SU-DHL-6 (cell line): ENCODE data around the gene NUDT11.
"Not testable (repeated sequence)": the region's sequence is repeated elsewhere in the genome, so short reads cannot be mapped to it uniquely, and the experiment has no call there.

Source experiments
- H2AFZ ChIP-seq: fragments of 200-600 bp; sonication (generic); 2 replicates; pipeline ENCODE4 v1.6.1; 2014; ENCODE audit warnings: low read depth, mild to moderate bottlenecking, moderate library complexity, mixed read lengths, antibody characterized with exemption, low read length; ENCODE audit not compliant: severe bottlenecking
- H3F3A ChIP-seq: fragments of 200-600 bp; shearing (Covaris generic); 2 replicates; pipeline ENCODE4 v1.6.0; 2016; ENCODE audit warnings: antibody characterized with exemption, mild to moderate bottlenecking; ENCODE audit not compliant: insufficient read depth
- H3K27ac ChIP-seq: fragments of 200-600 bp; sonication (generic); 2 replicates; pipeline ENCODE4 v1.5.1; 2016; ENCODE audit warnings: low read depth, mild to moderate bottlenecking, low read length, moderate library complexity, mixed read lengths
- H3K27me3 ChIP-seq: fragments of 200-600 bp; sonication (generic), shearing (Covaris generic); 2 replicates; pipeline ENCODE4 v1.6.0; 2014; ENCODE audit warnings: mild to moderate bottlenecking, low read length
- H3K36me3 ChIP-seq: fragments of 200-600 bp; sonication (generic); 2 replicates; pipeline ENCODE4 v1.6.1; 2014; ENCODE audit warnings: mild to moderate bottlenecking, low read length, mixed read lengths
- H3K4me2 ChIP-seq: fragments of 300-600, 200-600 bp; shearing (Covaris generic), sonication (generic); 2 replicates; pipeline ENCODE4 v1.6.0; 2014; ENCODE audit warnings: low read length, low read depth, mild to moderate bottlenecking; ENCODE audit not compliant: poor library complexity, severe bottlenecking
- H3K4me3 ChIP-seq: fragments of 200-600 bp; sonication (generic); 2 replicates; pipeline ENCODE4 v1.5.1; 2014; ENCODE audit warnings: antibody characterized with exemption, low read length, mild to moderate bottlenecking, mixed read lengths; ENCODE audit not compliant: insufficient read depth, poor library complexity, severe bottlenecking
- H3K79me2 ChIP-seq: fragments of 200-600 bp; sonication (generic); 2 replicates; pipeline ENCODE4 v1.6.1; 2014; ENCODE audit warnings: mild to moderate bottlenecking, low read length, moderate library complexity; ENCODE audit not compliant: insufficient read depth
- H3K9ac ChIP-seq: fragments of 200-600 bp; sonication (generic); 2 replicates; pipeline ENCODE4 v1.7.0; 2014; ENCODE audit warnings: mild to moderate bottlenecking, low read length
- H3K9me2 ChIP-seq: fragments of 200-600 bp; sonication (generic); replicated peaks from 2 replicates; pipeline ENCODE4 v1.6.1; 2014; ENCODE audit warnings: low read length; ENCODE audit not compliant: insufficient read depth
- H3K9me3 ChIP-seq: fragments of 200-600 bp; sonication (generic); 2 replicates; pipeline ENCODE4 v1.6.1; 2014; ENCODE audit warnings: low read length, mixed read lengths; ENCODE audit not compliant: insufficient read depth
- H4K20me1 ChIP-seq: fragments of 200-600 bp; sonication (generic); 2 replicates; pipeline ENCODE4 v1.6.1; 2014; ENCODE audit warnings: low read depth, mild to moderate bottlenecking, antibody characterized with exemption, low read length, moderate library complexity, mixed read lengths
- EZH2phosphoT487 ChIP-seq: fragments of 200-600 bp; sonication (generic), shearing (Covaris generic); conservative IDR thresholded peaks from 2 replicates; pipeline ENCODE4 v1.6.1; 2018; ENCODE audit warnings: mild to moderate bottlenecking, antibody characterized with exemption, low read length, moderate library complexity, mixed read lengths
- TF ChIP-seq, protein P1 (sequence below): fragments of 200-600 bp; sonication (generic); IDR thresholded peaks from one replicate; pipeline ENCODE4 v1.5.1; 2017; ENCODE audit warnings: antibody characterized with exemption, mild to moderate bottlenecking, low read length, moderate library complexity; ENCODE audit not compliant: insufficient read depth, poor library complexity, severe bottlenecking

NUDT11 gene

DNA sequence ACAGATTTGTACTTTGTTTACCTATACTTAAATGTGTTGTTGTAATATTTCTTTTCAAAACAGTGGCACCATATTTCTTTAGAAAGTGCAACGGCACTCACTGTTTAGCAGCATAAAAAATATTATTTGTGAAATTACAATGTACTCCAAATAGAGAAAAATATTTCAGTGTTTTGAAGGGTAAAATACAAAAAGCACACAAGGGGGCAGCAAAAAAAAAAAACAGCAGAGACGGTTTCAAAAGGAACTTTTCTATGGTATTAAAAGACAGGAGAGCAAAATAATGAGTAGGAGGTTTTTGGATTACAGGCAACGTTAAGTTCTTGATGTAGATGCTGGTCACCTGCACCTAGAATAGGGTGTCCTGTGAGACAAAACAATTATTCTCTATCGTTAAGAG lies 2.0 kb downstream of the NUDT11 start:
- no peaks in the 10 kb centered on the region for H3K27me3 ChIP-seq
- no peak overlapping the region for H3K4me3 ChIP-seq
- no peaks in the 10 kb centered on the region for H3K9me3 ChIP-seq
- no peak for TF ChIP-seq EZH2phosphoT487
- TF ChIP-seq, protein P1, sequence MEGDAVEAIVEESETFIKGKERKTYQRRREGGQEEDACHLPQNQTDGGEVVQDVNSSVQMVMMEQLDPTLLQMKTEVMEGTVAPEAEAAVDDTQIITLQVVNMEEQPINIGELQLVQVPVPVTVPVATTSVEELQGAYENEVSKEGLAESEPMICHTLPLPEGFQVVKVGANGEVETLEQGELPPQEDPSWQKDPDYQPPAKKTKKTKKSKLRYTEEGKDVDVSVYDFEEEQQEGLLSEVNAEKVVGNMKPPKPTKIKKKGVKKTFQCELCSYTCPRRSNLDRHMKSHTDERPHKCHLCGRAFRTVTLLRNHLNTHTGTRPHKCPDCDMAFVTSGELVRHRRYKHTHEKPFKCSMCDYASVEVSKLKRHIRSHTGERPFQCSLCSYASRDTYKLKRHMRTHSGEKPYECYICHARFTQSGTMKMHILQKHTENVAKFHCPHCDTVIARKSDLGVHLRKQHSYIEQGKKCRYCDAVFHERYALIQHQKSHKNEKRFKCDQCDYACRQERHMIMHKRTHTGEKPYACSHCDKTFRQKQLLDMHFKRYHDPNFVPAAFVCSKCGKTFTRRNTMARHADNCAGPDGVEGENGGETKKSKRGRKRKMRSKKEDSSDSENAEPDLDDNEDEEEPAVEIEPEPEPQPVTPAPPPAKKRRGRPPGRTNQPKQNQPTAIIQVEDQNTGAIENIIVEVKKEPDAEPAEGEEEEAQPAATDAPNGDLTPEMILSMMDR: no peak
- no peaks in the 10 kb centered on the region for H4K20me1 ChIP-seq
- H3K9ac ChIP-seq: no peak overlapping the region
- H3K36me3 ChIP-seq: no peaks in the 10 kb centered on the region
- no peaks in the 10 kb centered on the region for H3F3A ChIP-seq
- H2AFZ ChIP-seq: no peak overlapping the region
- no peaks in the 10 kb centered on the region for H3K79me2 ChIP-seq
- H3K4me2 ChIP-seq: no peak overlapping the region
- no peak overlapping the region for H3K27ac ChIP-seq
- H3K9me2 ChIP-seq: no peaks in the 10 kb centered on the region

- no peaks in the 10 kb centered on the region for H3F3A ChIP-seq
- H3K9ac ChIP-seq: no peak overlapping the region
These were observed 8.5 kb downstream of the NUDT11 start for GRCh38 chrX:51487960-51488267.

GRCh38 chrX:51484616-51485015 lies 11.8 kb downstream of the NUDT11 start:
- Histone ChIP-seq H3K27ac (no peak overlapping the region), H3K4me3 (no peak overlapping the region), H3K9ac (no peak overlapping the region), H3K27me3 (no peaks in the 10 kb centered on the region), H3K79me2 (no peaks in the 10 kb centered on the region), H3K9me2 (no peaks in the 10 kb centered on the region), H3K4me2 (no peak overlapping the region), H3F3A (no peaks in the 10 kb centered on the region), H2AFZ (no peak overlapping the region), H3K36me3 (no peaks in the 10 kb centered on the region), H4K20me1 (no peaks in the 10 kb centered on the region), H3K9me3 (no peaks in the 10 kb centered on the region)
- no peak for TF ChIP-seq EZH2phosphoT487
- TF ChIP-seq, protein P1: no peak

More at GRCh38 chrX:51487960-51488267, 8.5 kb downstream of the NUDT11 start:
- Histone ChIP-seq H3K27me3 (no peaks in the 10 kb centered on the region), H3K4me2 (no peak overlapping the region), H3K4me3 (no peak overlapping the region), H3K9me2 (no peaks in the 10 kb centered on the region), H3K9me3 (no peaks in the 10 kb centered on the region), H3K79me2 (no peaks in the 10 kb centered on the region), H4K20me1 (no peaks in the 10 kb centered on the region), H3K36me3 (no peaks in the 10 kb centered on the region), H3K27ac (no peak overlapping the region), H2AFZ (no peak overlapping the region)
- TF ChIP-seq, protein P1: no peak
- no peak for TF ChIP-seq EZH2phosphoT487

DNA sequence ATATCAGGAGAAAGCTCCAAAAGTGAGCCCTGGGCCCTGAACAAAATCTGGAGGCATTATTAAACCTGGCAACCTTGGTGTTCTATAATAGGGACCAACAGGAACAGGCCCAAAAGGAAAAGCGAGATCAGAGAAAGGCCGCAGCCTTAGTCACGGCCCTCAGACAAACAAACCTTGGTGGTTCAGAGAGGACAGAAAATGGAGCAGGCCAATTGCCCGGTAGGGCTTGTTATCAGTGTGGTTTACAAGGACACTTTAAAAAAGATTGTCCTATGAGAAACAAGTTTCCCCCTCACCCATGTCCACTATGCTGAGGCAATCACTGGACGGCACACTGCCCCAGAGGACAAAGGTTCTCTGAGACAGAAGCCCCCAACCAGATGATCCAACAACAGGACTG lies 14.0 kb downstream of the NUDT11 start:
- H3K9ac ChIP-seq, H3K36me3 ChIP-seq, H3K27ac ChIP-seq, H3K9me2 ChIP-seq, H3K27me3 ChIP-seq, H3F3A ChIP-seq, H3K79me2 ChIP-seq, H3K9me3 ChIP-seq, H3K4me2 ChIP-seq, H4K20me1 ChIP-seq, H3K4me3 ChIP-seq, H2AFZ ChIP-seq: not testable (repeated sequence)
